ENCODE results near the gene MSH6. TPM values are rescaled to one million over a fixed set of nuclear protein-coding genes. Genes with fewer than 3 reads are reported as not detected.

Gene MSH6
- total and polyA plus RNA-seq, 2 of the 8 experiments (the other 6 are each of a cell fraction or from before 2014, with no cell fraction given) = 45.8 to 301 TPM

- no peak for TF ChIP-seq POU5F1 (IDR thresholded peaks at IDR 0.05; ENCODE audit: low read depth, low read length)
- no peak for TF ChIP-seq TCF12 (IDR thresholded peaks at IDR 0.05; ENCODE audit: low read depth, low read length)
Observed at GRCh38 chr2:47803770-47804169, 20.8 kb downstream of the MSH6 start (continued).

All from H1 (cell line).